OCI-LY1 (cell line): ENCODE measurements around the gene ANKRD33.

Experiments
- CTCF ChIP-seq: fragments of 200-600 bp; sonication (generic), shearing (Covaris generic); IDR thresholded peaks from 2 replicates; pipeline ENCODE4 v1.5.1; 2017; ENCODE audit warnings: mild to moderate bottlenecking, antibody characterized with exemption, low read length, moderate library complexity, mixed read lengths
- EZH2 ChIP-seq: fragments of 200-600 bp; sonication (generic), shearing (Covaris generic); IDR thresholded peaks from 2 replicates; pipeline ENCODE4 v1.8.0; 2017; ENCODE audit warnings: borderline replicate concordance, mixed run types, mild to moderate bottlenecking, antibody characterized with exemption, low read length, moderate library complexity, mixed read lengths

GRCh38 chr12:51900323-51900889, 12.5 kb downstream of the ANKRD33 start:
- TF ChIP-seq CTCF (no peak), EZH2 (no peak)
